Hematopoietic multipotent progenitor cell treated with erythropoietin and hydrocortisone succinate and interleukin-3 and kit ligand, for 17 days (in vitro differentiated cells): ENCODE measurements around the gene INTS4.
"Not testable (repeated sequence)": the region's sequence is repeated elsewhere in the genome, so short reads cannot be mapped to it uniquely, and the experiment has no call there.

Experiments
- DNase-seq: peaks from one replicate; pipeline ENCODE4 v3.0.0-alpha.2; 2015; ENCODE audit warnings: low spot score

Gene INTS4, protein sequence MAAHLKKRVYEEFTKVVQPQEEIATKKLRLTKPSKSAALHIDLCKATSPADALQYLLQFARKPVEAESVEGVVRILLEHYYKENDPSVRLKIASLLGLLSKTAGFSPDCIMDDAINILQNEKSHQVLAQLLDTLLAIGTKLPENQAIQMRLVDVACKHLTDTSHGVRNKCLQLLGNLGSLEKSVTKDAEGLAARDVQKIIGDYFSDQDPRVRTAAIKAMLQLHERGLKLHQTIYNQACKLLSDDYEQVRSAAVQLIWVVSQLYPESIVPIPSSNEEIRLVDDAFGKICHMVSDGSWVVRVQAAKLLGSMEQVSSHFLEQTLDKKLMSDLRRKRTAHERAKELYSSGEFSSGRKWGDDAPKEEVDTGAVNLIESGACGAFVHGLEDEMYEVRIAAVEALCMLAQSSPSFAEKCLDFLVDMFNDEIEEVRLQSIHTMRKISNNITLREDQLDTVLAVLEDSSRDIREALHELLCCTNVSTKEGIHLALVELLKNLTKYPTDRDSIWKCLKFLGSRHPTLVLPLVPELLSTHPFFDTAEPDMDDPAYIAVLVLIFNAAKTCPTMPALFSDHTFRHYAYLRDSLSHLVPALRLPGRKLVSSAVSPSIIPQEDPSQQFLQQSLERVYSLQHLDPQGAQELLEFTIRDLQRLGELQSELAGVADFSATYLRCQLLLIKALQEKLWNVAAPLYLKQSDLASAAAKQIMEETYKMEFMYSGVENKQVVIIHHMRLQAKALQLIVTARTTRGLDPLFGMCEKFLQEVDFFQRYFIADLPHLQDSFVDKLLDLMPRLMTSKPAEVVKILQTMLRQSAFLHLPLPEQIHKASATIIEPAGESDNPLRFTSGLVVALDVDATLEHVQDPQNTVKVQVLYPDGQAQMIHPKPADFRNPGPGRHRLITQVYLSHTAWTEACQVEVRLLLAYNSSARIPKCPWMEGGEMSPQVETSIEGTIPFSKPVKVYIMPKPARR

DNA sequence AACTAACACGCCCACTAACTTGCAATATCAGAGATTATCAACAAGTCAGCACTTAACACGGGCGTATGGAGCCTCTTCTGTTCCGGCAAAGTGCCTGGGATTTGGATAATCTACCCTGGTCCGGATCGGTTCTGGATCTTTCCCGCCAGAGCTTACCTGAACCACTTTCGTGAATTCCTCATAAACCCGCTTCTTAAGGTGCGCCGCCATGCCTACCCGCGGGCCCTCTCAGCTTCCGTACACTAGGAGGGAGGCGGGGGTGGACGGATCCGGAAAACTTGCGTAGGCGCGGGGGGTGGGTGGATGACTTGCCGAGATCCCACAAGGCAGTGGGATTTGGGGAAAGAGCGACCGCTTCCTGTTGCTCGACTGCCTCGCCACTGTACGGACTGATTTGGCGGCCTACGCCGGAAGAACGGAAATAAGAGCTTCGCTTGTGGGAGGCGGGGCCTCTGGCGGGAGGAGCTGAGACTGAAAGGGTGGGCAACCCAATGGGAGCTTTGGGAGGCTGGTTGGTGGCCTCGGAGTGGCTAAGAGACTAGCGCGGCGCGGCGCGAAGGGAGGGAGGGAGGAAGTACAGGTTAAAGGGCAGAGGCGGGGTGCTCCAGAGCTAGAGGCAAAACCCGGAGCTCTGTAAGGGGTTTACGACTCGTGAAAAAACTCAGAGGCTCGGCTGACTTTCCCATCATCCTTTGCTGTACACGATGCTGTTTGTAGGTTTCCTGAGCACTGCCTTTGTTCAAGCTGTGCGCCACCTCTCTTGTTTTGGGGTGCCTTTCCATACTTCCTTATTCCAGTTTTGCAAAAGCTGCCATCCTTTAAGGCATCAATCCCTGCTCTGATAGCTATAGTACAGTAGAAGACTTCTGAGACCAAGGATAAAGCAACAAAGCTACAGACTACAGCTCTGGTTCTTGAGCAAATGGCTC, at the start of gene INTS4:
INTS4 (minus strand) TSS at position 235 of the 929 bp plus-strand sequence; CDS start at position 210, 25 bp downstream.
- DNase-seq, result peak; percentile 91

DNA sequence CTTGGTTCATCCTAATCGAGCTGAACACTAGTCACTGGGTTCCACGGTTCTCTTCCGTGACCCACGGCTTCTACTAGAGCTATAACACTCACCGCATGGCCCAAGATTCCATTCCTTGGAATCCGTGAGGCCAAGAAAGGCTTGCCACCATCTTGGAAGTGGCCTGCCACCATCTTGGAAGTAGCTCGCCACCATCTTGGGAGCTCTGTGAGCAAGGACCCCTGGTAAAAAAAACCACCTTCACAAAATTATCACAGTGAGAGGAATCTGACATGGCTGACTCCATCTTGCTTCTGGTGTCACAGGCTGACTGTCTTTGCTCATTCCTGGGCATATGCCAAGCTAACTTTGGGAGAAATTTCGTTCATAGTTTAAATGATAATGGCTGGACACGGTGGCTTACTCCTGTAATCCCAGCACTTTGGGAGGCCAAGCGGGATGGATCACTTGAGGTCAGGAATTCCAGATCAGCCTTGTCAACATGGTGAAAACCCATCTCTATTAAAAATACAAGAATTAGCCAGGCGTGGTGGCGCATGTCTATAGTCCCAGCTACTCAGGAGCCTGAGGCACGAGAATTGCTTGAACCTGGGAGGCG, 47.5 kb upstream of the INTS4 start:
- no peak for DNase-seq

DNA sequence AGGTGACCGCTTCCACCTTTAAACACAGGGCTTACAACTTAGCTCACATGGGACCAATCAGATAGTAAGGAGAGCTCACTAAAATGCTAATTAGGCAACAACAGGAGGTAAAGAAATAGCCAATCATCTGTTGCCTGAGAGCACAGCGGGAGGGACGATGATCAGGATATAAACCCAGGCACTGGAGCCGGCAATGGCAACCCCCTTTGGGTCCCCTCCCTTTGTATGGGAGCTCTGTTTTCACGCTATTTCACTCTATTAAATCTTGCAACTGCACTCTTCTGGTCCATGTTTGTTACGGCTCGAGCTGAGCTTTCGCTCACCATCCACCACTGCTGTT, 46.9 kb upstream of the INTS4 start:
- DNase-seq, result not testable (repeated sequence)

DNA sequence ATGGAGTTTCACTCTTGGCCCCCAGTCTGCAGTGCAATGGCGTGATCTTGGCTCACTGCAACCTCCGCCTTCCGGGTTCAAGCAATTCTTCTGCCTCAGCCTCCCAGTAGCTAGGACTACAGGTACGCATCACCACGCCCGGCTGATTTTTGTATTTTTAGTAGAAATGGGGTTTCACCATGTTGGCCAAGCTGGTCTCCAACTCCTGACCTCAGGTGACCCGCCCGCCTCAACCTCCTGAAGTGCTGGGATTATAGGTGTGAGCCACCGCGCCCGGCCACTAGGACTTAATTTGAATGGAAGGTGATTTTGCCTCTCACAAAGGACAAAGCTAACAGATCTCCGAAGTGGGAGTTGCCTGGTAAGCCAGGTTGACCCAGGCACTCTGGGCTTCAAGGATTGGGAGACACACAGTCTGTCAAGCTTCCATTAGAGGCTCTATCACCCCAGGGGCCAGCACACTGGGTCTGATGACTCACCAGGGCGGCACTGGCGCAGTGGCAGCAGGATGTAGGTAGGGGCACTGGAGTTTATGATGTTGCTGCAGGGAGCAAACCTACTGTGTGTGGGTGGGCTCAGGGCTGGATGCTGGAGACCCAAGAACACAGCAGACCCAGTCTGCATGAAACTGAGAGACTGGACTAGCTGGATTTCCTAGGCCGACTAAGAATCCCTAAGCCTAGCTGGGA, 46.4 kb upstream of the INTS4 start:
- DNase-seq, result no peak

DNA sequence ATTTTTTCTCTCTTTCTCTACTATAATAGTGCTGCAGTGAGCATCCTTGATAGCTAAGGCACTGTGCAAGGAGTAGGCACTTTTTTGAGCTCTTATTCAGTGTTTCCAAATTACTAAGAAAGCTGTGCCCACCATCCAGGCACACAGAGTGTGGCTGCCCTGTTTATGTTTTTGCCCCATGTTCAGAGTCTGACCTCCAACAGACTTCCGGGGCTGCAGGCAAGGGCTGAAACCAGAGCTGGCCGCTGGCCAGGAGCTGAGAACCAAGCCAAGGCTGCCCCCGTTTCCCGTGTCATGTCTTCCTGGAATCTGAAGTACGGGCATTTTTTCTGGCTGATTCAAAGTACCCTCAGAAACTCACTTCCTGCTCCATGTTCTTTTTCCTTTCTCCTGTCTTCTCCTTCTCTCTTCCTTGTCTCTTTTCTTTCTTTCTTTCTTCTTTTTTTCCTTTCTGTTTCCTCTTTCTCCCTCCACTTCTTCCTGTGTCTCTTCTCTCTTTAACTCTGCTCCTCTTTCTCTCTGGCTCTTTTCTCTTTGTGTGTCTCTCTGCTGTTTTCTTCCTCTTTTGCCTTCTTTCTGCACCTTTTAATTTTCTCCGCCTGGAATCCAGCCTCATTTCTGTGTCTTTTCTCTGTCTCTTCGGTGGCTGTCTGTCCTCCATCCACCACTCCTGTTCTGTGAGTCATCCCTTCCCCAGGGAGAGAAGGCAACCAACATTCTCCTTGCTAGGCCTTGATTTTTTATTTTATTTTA, 45.6 kb upstream of the INTS4 start:
- DNase-seq, result peak; percentile 20

DNA sequence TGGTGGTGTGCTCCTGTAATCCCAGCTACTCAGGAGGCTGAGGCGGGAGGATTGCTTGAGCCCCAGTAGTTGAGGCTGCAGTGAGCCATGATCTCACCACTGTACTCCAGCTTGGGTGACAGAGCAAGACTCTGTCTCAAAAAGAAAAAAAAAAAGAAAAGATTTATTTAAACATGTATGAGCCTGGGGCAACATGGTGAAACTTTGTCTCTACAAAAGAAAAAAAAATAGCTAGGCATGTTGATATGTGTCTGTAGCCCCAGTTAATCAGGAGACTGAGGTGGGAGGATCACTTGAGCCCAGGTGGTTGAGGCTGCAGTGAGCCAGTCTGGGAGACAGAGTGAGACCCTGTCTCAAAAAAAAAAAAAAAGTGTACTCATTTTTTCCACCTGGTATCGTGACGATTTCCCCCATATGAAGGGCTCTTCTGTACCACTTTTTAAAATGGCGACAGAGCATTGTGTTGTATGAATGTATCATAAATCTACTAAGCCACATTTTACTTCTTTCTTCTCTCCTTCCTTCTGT, 45.0 kb upstream of the INTS4 start:
- no peak for DNase-seq

DNA sequence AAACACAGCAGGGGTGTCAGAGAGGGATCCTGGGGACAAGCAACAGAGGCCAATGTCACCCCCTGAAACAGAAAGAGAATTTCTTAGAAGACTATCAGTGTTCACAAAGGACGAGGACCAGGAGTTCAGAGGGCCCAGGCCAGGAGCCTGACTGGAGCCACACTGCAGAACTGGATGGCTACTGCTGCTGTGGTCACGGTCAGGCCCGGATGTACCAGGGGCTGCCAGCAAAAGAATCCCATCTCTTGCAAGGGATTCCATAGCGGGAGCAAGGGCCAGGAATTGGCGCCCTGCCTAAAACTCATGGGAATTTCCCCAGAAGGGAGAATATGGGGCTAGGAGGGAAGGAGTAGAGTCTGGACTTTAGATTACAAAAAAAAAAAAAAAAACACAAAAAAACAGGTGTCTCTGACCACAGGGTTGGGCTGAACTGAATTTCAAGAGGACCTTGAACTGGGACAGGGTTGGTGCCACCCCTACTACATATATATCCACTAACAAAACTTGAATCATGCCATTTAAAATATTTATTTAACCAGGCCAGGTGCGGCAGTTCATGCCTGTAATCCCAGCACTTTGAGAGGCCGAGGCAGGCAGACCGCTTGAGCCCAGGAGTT, 44.3 kb upstream of the INTS4 start:
- DNase-seq, result no peak

DNA sequence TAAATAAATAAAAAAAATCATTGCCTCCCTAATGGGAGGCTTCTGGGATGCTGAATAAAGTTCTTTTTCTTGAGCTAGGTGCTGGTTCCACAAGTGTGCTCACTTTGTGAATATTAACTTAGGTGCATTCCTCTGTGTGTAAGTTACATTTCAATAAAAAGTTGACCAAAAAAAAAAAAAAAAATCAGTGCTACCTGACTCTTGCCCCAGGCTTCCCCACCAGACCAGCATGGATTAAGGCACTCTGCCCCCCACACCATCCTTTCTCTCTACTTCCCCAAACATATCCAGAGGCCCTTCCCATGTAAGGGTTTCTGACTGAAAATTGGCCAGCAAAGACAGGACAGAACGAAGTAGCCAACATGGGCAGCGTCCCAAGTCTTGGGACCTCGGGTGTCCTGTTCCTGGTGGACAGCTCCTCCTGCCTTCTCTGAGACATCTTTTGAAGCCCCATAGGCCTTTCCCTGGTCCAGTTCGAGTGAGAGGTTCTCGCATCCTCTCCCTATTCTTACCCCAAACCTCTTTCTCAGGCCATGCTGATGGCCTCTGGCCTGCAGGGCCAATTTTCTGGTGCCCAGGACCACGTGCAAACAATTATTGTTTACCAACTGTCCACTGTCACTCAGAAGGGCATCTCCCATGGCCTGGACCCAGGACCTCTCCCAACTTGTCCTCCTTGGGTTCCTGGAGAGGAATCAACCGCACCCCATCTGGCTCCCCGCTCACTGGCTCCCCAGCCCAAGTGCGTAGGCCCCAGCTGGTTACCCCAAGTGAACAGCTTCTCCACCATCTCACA, 43.6 kb upstream of the INTS4 start:
- DNase-seq, result no peak

DNA sequence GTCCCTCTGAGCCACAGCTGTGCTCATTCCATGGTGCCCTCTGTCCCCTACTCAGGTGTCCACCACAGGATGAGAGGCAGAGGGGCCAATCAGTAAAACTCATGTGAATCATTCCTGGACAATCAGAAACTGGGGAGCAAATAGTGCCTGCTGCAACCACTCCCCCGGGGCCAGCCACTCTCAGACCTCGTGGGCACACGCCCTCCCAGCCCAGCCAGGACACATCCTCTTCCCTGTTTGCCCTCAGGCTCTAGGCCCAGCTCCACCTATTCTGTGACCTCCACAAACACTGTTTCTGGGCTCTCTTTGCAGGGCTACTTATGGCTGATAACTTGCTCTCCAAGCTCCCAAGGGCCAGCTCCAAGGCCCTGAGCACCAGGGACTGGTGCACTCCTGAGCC, 42.6 kb upstream of the INTS4 start:
- DNase-seq, result no peak

DNA sequence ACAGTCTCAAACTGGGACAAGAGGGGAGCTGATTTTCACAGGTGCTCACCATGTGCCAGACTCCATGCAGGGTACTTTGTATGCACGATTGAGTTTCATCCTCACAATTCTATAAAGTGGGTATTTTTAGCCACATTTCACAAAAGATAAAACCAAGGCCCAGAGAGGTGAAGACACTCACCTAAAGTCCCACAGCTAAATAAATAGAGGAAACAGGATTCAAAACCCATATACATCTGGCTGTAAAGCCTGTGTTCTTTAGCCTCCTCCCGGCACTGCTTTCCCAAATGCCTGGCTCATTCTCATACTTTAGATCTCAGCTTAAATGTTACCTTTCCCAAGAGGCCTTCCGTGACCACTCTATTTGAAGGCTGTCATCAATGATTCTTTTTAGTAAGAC, 41.8 kb upstream of the INTS4 start:
- DNase-seq, result no peak

DNA sequence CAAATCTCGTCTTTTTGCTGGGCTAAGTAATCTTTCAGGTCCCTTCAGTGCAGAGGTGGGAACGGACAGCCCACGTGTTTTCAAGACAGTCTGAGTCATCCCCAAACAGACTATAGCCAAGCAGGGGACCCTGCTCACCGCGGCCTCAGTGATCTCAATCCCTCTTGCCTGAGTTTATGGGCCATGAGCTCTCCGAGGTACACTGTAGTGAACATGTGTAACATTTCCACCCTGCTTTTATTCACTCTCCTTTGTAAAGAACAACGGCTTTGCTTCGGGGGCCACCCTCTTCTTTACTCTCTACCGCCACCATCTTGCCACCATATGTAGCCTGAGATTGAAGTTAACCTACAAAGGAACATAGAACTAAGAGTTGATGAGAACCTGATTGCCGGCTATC, 40.2 kb upstream of the INTS4 start:
- DNase-seq, result no peak

DNA sequence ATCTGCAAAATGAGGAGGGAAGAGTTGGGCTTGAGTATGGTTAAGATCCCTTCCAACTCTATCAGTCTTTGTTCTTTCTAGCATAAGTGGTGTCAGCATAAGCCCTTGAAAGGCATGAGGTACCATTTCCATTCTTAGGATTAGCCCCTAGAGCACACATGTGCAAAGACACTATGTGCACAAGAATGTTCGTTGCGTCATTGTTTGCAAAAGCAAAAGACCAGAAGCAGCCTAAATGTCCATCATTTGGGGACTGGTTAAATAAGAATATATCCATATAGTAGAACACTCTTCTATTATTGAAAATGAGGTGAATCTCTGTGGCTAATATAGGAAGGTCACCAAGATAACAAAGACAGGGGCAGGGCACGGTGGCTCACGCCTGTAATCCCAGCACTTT, 38.6 kb upstream of the INTS4 start:
- no peak for DNase-seq

DNA sequence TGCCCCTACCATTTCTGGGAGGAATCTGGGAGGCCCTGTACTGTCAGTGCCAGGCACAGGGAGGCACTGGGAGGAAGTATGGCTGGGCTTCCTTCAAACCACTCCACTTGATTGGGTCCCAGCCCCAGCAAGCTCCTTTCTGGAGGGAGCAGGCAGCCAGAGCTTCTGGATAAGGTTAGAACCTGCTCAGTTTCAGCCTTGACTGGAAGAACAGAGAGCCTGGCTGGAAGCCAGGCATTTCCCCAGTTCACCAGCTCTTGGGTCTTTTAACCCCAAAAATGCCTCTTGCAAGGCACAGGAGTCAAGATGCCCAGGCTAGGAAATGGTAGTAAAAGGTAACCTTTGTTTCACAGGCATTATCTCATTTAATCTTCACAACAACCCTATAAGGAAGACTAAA, 37.6 kb upstream of the INTS4 start:
- DNase-seq, result no peak

DNA sequence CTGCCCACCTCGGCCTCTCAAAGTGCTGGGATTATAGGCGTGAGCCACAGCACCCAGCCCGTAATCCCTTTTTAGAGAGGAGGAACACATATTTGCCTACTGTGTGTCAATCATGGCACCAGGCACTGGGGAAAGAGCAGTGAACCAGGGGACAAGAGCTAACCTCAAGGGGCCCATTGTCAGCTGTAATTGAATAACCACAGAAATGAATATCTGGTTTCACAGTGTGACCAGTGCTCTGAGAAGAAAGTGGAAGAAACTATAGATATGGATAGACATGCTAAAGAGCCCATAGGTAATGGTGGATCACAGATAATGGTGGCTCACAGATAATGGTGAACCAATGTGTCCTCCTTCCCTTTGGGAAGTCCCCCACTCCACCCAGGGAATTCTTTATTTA, 37.2 kb upstream of the INTS4 start:
- no peak for DNase-seq

DNA sequence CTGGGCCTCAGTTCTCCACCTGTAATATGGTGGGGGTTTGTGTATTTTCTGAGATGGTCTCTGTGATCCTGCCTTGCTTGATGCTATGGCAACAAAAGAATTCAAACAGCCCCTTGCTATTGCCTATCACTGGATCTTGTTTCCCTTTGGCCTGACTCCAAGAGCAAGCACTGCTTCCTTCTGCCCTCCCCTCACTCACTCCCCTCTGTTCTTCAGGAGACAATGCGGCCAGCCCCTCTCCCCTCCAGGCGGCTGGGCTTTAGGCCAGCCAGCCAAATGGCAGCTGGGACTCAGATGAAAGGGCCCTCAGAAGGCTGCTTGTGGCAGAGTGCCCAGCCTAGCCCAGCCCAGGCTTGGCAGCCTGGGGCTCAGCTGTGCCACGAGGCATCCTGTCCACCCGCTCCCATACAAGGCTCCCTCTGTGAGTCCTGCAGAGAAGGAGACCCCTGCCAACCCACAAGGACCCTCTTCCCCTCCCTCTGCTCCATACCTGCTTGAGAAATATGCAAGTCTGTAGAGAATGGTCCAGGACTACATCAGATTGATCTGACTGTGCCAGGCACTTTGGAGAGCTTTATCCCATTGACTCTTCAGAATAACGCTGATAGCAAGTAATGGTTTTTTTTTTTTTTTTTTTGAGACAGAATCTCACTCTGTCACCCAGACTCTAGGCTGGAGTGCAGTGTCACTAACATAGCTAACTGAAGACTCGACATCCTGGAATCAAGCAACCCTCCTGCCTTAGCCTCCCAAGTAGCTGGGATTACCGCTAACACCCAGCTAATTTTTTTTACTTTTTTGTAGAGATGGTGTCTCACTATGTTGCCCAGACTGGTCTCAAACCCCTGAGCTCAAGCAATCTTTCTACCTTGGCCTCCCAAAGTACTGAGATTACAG, 36.2 kb upstream of the INTS4 start:
- no peak for DNase-seq

DNA sequence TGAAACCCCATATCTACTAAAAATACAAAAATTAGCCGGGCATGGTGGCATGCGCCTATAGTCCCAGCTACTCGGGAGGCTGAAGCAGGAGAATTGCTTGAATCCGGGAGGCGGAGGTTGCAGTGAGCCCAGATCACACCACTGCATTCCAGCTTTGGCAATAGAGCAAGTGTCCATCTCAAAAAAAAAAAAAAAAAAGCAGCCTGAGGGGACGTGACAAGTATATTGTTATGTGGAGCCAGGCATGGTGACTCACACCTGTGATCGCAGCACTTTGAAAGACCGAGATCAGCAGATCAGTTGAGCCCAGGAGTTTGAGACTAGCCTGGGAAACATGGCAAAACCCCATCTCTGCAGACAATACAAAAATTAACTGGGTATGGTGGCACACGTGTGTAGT, 34.0 kb upstream of the INTS4 start:
- DNase-seq, result not testable (repeated sequence)

DNA sequence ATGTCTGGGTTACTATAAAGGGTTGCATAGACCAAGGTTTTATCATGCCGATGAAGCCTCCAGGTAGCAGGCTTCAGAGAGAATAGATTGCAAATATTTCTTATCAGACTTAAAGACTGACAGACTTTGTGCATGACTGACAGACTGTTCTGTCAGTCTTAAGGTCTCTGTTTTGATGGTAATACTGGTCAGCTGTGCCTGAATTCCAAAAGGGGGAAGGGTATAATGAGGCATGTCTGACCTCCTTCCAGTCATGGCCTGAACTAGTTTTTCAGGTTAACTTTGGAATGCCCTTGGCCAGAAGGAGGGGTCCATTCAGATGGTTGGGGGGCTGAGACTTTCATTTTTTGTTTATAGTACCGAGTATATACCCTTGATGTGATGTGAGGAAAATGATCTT, 33.3 kb upstream of the INTS4 start:
- no peak for DNase-seq

DNA sequence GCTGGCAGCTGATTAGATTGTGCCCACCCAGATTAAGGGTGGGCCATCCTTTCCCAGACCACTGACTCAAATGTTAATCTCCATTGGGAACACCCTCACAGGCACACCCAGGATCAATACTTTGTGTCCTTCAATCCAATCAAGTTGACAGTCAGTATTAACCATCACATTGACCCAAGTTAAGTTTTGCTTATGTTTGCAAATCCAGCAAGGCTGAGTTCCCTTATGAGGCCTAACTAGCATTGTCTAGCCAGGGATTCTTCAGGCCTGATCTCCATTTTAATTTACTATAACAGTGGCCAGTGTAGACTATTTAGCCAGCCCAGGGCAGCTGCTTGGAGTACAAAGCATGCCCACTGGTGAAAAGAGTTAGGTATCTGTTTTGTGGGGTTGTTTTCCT, 30.9 kb upstream of the INTS4 start:
- DNase-seq, result no peak
